NCI-H510A (cell line): ENCODE data around the gene C5orf63.
"Not testable (repeated sequence)": the region's sequence is repeated elsewhere in the genome, so short reads cannot be mapped to it uniquely, and the experiment has no call there.

Experiments used
- DNase-seq: peaks from one replicate; lab custom pipeline; 2025; lab: John Stamatoyannopoulos, UW

Gene C5orf63

GRCh38 chr5:127031147-127031862, 42.0 kb downstream of the C5orf63 start:
- DNase-seq = no peak

GRCh38 chr5:127030259-127031146, 42.8 kb downstream of the C5orf63 start, which contains the start of gene MARCHF3:
TSS of gene MARCHF3 (minus strand) at chr5:127030558. CDS start at chr5:126918171, 112,387 bp downstream.
- DNase-seq = peak; percentile 75

GRCh38 chr5:127029581-127030258, 43.6 kb downstream of the C5orf63 start:
- peak; percentile 53 for DNase-seq

GRCh38 chr5:127028822-127029457, 44.4 kb downstream of the C5orf63 start:
- no peak for DNase-seq

- DNase-seq = no peak
These were observed 45.8 kb downstream of the C5orf63 start for GRCh38 chr5:127027539-127027938.

- DNase-seq = no peak
These were observed 47.1 kb downstream of the C5orf63 start for GRCh38 chr5:127026166-127026565.

- no peak for DNase-seq
These were observed 47.8 kb downstream of the C5orf63 start for GRCh38 chr5:127025467-127025866.

GRCh38 chr5:127024821-127025220, 48.5 kb downstream of the C5orf63 start:
- no peak for DNase-seq

GRCh38 chr5:127023552-127024191, 49.6 kb downstream of the C5orf63 start:
- DNase-seq = not testable (repeated sequence)

- DNase-seq = no peak
These were observed 50.5 kb downstream of the C5orf63 start for GRCh38 chr5:127022846-127023245.

- no peak for DNase-seq
These were observed 53.4 kb downstream of the C5orf63 start for GRCh38 chr5:127019928-127020327.

- not testable (repeated sequence) for DNase-seq
These were observed 56.6 kb downstream of the C5orf63 start for GRCh38 chr5:127016722-127017121.

GRCh38 chr5:127015716-127016115, 57.6 kb downstream of the C5orf63 start:
- DNase-seq = no peak

- no peak for DNase-seq
These were observed 58.7 kb downstream of the C5orf63 start for GRCh38 chr5:127014573-127014972.

GRCh38 chr5:127013407-127013806, 59.9 kb downstream of the C5orf63 start:
- no peak for DNase-seq

GRCh38 chr5:127012916-127013315, 60.4 kb downstream of the C5orf63 start:
- no peak for DNase-seq

GRCh38 chr5:127011961-127012644, 61.2 kb downstream of the C5orf63 start:
- DNase-seq = no peak

GRCh38 chr5:127011153-127011552, 62.1 kb downstream of the C5orf63 start:
- DNase-seq = no peak

GRCh38 chr5:127010362-127010761, 62.9 kb downstream of the C5orf63 start:
- no peak for DNase-seq

- DNase-seq = no peak
These were observed 63.5 kb downstream of the C5orf63 start for GRCh38 chr5:127009784-127010183.
